GM21717 (cell line): ENCODE results near the gene CACNA1H.

ENCODE experiments used
- ATAC-seq: cut with Tn5 transposase; IDR thresholded peaks from one replicate; pipeline ENCODE4 v1.9.1; 2021; ENCODE audit warnings: mild to moderate bottlenecking, moderate library complexity; ENCODE audit not compliant: unreplicated experiment

The CACNA1H gene

DNA sequence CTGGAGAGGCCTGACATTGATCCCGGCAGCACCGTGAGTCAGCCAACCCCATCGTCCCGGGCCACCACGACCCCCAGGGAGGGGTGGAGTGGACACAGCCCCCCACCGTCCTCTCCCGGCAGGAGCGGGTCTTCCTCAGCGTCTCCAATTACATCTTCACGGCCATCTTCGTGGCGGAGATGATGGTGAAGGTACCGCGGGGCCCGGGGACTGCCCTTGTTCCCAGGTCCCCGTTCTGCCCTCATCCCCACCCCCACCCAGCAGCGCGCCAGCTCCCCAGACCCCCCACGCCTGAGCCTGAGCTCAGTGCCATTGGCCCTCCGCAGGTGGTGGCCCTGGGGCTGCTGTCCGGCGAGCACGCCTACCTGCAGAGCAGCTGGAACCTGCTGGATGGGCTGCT, 57.6 kb downstream of the CACNA1H start:
- ATAC-seq = no peak

DNA sequence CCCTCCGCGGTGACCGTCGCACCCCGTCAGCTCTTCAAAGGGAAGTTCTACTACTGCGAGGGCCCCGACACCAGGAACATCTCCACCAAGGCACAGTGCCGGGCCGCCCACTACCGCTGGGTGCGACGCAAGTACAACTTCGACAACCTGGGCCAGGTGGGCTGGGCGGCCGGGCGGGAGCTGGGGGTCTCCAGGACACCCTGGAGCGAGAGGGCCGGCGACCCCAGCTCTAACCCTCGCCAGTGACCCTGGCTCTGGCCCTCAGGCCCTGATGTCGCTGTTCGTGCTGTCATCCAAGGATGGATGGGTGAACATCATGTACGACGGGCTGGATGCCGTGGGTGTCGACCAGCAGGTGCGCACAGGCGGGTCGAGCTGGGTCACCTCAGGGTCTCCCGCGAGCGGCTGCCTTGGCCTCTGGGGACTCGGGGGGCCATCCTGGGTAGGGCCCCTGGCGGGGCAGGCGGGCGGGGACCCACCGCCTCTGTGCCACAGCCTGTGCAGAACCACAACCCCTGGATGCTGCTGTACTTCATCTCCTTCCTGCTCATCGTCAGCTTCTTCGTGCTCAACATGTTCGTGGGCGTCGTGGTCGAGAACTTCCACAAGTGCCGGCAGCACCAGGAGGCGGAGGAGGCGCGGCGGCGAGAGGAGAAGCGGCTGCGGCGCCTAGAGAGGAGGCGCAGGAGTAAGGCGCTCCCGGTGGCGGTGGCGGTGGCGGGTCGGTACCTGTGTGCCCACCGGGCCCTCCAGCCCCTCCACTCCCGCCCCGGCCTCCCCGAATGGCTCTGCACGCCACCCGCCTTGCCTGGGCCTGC, 58.8 kb downstream of the CACNA1H start:
- ATAC-seq = no peak

DNA sequence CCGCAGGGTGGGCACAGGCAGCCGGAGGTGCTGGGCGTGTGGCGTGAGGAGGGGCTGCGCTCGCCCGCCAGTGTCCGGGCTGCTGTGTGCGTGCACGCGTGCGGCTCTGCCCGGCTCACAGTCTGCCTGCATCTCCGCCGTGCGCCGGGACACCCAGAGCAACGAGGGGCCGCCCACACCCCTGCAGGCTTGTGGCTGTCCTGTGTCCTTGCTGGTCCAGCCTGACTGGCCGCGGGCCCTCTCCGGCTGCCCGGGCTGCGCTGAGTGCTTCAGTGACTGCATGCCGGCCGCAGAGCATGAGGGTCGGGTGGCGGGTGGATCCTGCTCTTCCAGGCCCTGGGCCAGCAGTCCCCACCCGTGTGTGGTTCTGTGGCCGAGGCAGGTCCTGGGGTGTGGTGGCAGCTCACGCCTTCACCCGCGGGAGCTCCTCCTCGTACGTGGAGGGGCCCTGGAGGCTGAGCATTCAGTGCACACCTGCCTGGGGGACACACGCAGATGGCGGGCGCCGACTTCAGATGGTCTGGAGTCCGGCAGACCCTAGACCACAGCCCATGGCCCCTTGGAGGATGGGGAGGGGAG, 59.8 kb downstream of the CACNA1H start:
- ATAC-seq = no peak

DNA sequence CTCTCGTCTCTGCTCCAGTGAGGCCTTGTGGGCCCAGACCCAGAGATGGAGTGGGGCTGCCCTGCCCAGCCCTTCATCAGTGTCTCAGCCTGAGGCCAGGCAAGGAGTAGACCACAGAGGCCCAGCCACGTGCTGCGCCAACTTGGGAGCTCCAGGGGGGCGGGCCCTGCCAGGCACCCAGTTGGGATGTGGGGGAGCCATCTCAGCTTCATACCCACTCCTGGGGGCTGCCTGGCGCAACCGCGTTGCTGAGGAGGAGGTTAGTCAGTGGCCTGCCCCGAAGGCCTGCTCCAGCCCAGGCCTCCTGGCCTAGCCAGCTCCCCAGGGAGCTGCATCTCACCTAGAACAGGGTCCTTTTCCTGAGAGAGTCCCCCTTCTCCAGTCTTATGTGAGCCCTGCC, 60.3 kb downstream of the CACNA1H start:
- no peak for ATAC-seq

DNA sequence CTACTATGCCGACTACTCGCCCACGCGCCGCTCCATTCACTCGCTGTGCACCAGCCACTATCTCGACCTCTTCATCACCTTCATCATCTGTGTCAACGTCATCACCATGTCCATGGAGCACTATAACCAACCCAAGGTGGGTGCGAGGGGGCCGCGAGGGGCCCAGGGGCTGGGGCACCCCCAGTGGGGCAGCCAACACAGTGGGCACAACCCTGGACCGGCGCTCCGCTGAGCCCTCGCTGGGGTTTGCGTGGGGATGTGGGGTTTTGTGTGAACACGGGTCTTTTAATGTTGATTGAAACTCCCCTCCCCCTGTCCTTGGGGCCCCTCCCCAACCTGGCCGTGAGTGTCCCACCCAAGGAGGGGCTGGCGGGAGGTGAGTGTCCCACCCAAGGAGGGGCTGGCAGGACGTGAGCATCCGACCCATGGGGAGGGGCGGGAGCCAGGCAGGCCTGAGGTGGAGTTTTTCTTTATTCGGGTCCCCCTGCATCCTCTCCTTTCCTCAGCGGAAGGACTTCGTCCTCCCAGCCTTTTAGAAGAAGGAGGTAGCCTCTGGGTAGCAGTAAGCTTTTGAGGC, 61.0 kb downstream of the CACNA1H start:
- no peak for ATAC-seq

DNA sequence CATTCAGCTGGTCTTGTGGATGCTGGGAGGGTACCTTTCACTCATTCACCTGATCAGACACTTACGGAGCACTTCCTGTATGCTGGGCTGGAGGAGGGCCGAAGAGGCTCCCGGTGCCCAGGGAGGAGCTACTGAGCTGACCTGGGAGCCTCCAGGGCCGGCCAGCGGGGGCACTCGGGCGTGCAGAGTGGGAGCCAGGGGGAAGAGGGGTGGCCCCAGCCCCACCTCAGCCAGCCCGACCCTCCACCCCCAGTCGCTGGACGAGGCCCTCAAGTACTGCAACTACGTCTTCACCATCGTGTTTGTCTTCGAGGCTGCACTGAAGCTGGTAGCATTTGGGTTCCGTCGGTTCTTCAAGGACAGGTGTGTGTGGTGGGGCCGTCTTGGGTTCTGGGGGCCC, 61.8 kb downstream of the CACNA1H start:
- ATAC-seq = no peak

DNA sequence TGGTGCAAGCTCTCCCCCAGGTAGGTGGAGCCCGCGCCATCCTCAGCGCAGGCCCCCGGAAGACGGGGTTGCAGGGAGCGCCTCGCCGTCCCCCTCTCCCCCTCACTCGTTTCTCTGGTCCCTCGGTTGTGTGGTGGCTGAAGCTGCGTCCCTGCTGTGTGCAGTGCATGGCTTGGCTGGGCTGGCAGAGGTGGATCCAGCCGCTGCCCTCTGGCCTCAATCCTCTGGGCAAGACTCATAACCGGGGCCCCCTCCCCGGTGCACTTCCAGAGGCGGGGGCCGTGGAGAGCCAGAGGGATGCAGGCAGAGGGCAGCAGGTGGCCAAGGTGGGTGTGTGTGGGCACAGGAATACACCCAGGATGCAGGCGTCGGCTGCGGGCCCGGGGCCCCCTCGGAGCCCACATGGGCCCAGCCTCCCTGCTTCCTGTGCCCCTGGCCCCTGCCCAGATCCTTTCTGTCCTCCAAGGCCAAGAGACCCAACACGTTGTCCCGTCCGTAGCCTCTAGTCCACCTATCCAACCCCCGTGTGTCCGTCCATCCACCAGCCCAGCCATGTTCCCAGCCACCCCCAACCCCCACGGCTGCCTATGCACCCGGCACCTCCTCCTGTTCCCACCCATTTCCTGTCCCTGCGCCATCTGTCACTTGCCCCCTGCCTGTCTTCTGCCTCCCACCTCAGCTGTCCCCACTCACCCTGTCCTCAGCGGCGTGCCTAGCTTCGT, 62.8 kb downstream of the CACNA1H start:
- no peak for ATAC-seq

DNA sequence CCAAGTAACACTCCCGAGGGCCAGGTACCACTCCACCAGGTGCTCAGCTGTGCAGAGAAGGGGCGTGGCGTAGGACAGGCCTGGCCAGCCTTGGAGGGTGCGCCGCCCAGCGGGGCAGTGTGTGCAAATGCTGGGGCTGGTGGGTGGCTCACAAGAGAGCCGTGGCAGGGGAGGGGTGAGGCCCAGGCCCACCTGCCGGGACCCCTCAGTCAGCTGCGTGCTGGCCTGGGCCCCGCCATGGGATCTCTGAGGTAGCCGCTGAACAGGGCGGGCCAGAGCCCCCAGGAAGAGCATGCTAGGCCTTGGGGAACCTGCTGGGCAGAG, 63.4 kb downstream of the CACNA1H start:
- ATAC-seq = no peak

DNA sequence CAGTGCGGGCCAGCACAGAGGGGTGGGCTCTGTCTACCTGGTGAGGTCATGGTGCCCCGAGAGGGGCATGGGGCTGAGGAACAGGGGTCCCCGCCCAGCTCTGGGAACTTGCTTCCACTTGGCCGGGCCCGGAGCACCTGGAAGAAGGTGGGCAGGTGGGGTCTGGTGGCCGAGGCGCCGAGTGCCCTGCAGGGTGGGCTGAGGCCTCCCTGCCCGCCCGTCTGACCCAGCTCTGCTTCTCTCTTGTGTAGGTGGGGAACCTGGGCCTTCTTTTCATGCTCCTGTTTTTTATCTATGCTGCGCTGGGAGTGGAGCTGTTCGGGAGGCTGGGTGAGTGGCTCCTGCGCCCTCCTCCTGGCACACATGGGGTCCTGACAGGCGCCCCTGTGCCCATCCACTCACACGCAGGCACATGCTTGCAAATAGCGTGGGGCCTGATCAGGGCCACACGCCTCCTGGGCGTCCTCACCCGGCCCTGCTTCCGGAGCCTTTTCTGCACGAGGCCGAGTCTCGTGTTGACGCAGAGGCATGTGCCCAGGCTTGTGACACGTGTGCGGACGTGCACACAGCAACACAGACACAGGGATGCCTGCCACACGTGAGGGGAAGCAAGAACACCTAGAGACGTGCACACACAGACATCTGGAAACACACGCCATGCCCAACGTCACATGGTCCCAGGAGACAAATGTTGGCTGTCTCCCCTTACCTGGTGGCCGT, 63.9 kb downstream of the CACNA1H start:
- no peak for ATAC-seq

DNA sequence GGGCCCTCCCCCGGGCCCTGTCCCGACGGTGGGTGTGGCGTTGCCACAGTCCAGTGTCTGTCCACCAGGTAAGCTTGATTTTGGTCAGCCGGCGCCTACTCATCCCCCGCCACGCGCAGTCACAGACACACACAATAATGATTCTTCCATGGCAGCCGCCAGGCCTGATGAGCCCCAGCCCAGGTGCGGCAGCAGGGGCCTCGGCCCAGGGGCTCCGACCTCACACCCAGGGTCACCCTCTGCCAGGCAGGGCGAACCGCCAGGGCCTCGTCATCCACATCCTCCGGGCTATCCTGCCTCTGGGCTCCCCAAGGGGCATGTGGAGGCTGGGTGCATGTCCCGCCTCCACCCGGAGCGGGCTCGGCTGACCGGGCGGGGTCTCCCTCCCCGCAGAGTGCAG, 64.6 kb downstream of the CACNA1H start:
- no peak for ATAC-seq

DNA sequence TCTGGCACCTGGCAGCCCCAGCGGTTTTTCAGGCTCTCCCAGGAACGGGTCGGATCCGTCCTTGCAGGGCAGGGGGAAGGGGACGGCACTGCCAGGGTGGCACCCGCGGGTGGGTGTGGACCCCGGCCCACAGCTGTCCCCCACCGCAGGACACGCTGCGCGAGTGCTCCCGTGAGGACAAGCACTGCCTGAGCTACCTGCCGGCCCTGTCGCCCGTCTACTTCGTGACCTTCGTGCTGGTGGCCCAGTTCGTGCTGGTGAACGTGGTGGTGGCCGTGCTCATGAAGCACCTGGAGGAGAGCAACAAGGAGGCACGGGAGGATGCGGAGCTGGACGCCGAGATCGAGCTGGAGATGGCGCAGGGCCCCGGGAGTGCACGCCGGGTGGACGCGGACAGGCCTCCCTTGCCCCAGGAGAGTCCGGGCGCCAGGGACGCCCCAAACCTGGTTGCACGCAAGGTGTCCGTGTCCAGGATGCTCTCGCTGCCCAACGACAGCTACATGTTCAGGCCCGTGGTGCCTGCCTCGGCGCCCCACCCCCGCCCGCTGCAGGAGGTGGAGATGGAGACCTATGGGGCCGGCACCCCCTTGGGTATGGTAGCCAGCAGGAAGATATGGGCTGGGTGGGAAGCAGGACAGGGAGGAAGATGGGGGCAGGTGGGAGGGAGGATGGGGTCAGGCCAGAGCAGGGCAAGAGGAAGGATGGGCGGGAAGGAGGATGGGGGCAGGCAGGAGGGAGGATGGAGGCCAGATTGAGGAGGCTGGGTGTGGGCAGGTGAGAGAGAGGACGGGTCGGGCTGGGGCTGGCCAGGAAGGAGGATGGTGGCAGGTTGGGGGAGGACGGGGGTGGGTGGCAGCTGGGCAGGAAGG, 65.4 kb downstream of the CACNA1H start:
- no peak for ATAC-seq

DNA sequence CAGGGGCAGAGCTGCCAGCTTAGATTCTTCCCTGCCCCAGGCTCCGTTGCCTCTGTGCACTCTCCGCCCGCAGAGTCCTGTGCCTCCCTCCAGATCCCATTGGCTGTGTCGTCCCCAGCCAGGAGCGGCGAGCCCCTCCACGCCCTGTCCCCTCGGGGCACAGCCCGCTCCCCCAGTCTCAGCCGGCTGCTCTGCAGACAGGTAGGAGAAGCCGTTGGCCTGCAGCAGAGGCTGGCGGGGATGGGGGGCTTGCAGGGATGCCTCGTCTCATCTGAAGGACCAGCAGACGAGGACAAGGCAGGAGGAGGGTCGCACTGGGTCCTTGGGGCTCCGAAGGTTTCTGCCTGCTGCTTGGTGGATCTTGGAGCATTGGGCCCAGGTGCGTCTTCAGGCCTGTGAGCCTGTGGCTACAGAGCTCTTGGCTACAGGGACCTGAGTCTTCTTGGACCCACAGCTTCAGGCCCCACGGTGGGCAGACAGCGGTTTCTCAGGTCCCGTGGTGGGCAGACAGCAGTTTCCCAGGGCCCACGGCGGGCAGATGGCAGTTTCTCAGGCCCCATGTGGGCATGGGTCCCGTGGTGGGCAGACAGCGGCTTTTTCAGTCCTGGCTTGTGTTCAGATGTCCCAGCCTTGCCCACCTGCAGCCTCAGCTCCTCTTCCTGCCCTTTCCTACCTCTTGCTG, 66.2 kb downstream of the CACNA1H start:
- ATAC-seq = no peak

DNA sequence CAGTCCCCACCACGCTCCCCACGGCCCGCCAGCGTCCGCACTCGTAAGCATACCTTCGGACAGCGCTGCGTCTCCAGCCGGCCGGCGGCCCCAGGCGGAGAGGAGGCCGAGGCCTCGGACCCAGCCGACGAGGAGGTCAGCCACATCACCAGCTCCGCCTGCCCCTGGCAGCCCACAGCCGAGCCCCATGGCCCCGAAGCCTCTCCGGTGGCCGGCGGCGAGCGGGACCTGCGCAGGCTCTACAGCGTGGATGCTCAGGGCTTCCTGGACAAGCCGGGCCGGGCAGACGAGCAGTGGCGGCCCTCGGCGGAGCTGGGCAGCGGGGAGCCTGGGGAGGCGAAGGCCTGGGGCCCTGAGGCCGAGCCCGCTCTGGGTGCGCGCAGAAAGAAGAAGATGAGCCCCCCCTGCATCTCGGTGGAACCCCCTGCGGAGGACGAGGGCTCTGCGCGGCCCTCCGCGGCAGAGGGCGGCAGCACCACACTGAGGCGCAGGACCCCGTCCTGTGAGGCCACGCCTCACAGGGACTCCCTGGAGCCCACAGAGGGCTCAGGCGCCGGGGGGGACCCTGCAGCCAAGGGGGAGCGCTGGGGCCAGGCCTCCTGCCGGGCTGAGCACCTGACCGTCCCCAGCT, 67.3 kb downstream of the CACNA1H start:
- ATAC-seq = no peak

DNA sequence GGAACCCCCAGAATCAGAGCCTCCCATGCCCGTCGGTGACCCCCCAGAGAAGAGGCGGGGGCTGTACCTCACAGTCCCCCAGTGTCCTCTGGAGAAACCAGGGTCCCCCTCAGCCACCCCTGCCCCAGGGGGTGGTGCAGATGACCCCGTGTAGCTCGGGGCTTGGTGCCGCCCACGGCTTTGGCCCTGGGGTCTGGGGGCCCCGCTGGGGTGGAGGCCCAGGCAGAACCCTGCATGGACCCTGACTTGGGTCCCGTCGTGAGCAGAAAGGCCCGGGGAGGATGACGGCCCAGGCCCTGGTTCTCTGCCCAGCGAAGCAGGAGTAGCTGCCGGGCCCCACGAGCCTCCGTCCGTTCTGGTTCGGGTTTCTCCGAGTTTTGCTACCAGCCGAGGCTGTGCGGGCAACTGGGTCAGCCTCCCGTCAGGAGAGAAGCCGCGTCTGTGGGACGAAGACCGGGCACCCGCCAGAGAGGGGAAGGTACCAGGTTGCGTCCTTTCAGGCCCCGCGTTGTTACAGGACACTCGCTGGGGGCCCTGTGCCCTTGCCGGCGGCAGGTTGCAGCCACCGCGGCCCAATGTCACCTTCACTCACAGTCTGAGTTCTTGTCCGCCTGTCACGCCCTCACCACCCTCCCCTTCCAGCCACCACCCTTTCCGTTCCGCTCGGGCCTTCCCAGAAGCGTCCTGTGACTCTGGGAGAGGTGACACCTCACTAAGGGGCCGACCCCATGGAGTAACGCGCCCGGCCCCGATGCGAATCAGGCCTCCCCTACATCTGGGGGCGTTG, 68.1 kb downstream of the CACNA1H start:
- ATAC-seq = no peak

DNA sequence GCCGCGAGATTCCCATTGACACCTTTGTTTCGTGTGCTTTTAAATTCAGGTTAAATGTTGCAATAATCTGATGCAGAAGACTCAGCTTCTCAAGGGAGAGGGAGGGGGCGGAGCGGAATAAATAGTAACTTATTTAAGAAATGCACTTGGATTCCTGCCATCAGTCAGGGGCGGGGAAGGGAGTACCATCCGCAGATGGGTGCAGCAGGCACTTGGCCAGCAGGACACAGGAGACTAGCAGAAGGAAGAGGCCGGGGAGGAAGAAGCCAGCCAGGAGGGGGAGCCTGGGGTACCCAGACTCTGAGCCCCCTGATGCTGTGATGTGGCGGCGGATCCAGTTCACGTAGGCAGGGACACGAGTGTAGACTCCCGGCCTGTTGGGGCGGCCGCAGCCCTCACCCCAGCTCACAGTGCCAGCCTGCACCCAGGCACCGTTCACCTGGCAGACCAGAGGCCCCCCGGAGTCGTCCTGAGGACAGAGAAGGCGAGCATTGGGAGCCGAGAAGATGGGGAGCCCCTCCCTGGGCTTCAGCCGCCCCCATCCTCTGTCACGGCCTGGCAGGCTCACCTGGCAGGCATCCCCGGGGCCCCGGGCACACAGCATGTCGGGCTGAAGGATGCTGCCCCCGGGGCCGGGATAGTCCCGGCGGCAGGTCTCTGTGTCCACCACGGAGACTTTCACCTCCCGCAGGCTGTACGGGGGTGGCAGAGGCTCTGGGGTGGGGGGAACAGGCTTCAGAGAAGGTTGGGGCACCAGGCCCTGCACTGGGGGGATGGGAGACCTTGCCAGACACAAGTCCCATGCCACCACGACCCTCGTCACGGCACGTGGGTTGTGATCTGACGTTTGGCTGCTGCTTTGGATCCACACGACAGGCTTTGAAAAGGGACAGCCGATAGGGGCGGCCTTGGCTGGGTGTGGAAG, 69.0 kb downstream of the CACNA1H start:
- ATAC-seq = no peak

DNA sequence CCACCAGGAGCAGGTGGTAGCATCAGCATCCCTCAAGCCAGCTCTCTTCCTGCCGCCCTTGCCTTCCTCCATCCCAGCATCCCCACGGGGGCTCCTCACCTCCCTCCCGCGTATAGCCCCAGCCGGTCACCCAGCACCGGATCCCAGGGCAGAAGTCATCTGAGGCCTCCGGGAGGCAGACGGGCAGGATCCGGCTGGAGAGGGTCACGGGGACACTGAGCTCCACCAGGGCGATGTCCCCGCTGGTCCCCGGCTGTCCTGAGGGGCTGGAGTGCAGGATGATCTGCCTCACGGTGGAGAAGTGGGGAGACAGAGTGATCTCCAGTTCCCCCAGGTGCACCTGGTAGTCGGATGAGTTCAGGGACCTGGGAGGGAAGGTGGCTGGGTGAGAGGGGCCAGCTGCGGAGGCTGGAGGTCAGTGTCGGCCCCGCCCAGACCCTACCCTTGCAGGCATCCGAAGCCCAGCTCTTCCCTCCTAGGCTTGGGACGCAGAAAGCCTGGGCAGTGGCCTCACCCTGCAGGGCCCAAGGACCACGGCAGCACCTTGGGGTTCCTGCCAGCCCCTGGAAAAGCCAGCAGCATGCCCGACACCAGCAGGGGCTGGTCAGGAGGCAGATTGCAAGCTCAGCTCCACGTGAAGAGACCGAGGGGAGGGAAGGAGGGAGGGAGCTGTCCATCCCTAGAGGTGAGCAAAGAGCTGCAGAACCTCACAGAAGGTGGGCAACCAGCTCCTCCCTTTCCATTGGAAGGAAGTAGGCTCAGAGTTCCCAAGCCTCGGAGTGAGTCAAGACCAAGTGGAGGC, 69.8 kb downstream of the CACNA1H start:
- no peak for ATAC-seq
